GM21528 (cell line): ENCODE data around the gene VPS51.
"Not testable (repeated sequence)": the region's sequence is repeated elsewhere in the genome, so short reads cannot be mapped to it uniquely, and the experiment has no call there.

Source experiments
- ATAC-seq: cut with Tn5 transposase; IDR thresholded peaks from one replicate; pipeline ENCODE4 v1.9.1; 2021; ENCODE audit warnings: mild to moderate bottlenecking, moderate library complexity; ENCODE audit not compliant: unreplicated experiment, low FRiP score

Gene VPS51

GRCh38 chr11:65132238-65132987 is 36.4 kb downstream of the VPS51 start:
- ATAC-seq: no peak

GRCh38 chr11:65132988-65133700 is 37.1 kb downstream of the VPS51 start:
- no peak for ATAC-seq

GRCh38 chr11:65133724-65134123 is 37.7 kb downstream of the VPS51 start:
- ATAC-seq: no peak

GRCh38 chr11:65134240-65134951 is 38.4 kb downstream of the VPS51 start, which contains the start of gene SYVN1:
TSS of gene SYVN1 (minus strand) at chr11:65134519. CDS start at chr11:65133601, 918 bp downstream.
- ATAC-seq: peak; percentile 59

GRCh38 chr11:65134952-65135632 is 39.1 kb downstream of the VPS51 start:
- peak; percentile 71 for ATAC-seq

- ATAC-seq: no peak
Observed at GRCh38 chr11:65135633-65136145, 39.7 kb downstream of the VPS51 start.

GRCh38 chr11:65136515-65137096 is 40.6 kb downstream of the VPS51 start:
- ATAC-seq: no peak

- no peak for ATAC-seq
Observed at GRCh38 chr11:65141896-65142494, 46.0 kb downstream of the VPS51 start.

GRCh38 chr11:65147352-65148075 is 51.5 kb downstream of the VPS51 start:
- no peak for ATAC-seq

GRCh38 chr11:65148657-65149056 is 52.6 kb downstream of the VPS51 start:
- no peak for ATAC-seq

- not testable (repeated sequence) for ATAC-seq
Observed at GRCh38 chr11:65150131-65150508, 54.1 kb downstream of the VPS51 start.

- ATAC-seq: no peak
Observed at GRCh38 chr11:65150509-65151299, 54.7 kb downstream of the VPS51 start.

GRCh38 chr11:65151331-65151899 is 55.4 kb downstream of the VPS51 start:
- ATAC-seq: no peak

GRCh38 chr11:65152122-65152521 is 56.1 kb downstream of the VPS51 start:
- ATAC-seq: no peak

GRCh38 chr11:65156256-65156655 is 60.2 kb downstream of the VPS51 start:
- no peak for ATAC-seq

- no peak for ATAC-seq
Observed at GRCh38 chr11:65156926-65157325, 60.9 kb downstream of the VPS51 start.

- no peak for ATAC-seq
Observed at GRCh38 chr11:65157336-65157735, 61.3 kb downstream of the VPS51 start.

GRCh38 chr11:65159012-65159411 is 63.0 kb downstream of the VPS51 start:
- peak; percentile 60 for ATAC-seq
